Stimulated activated CD8-positive, alpha-beta memory T cell treated with anti-CD3 and anti-CD28 coated beads, Interleukin-12 subunit alpha, Interleukin-12 subunit beta, amount 100 ng/mL, for 24 hours (primary cell): ENCODE data around the gene PLAGL2.
A peak's percentile ranks its signal among the peaks of the same experiment; 100 is the strongest.
"Not testable (repeated sequence)": the region's sequence is repeated elsewhere in the genome, so short reads cannot be mapped to it uniquely, and the experiment has no call there.

ENCODE experiments used
- DNase-seq: peaks from one replicate; pipeline ENCODE4 v3.0.0-alpha.2; 2020; ENCODE audit errors: extremely low read depth

Gene PLAGL2

GRCh38 chr20:32207626-32208498 is at the start of gene PLAGL2, which contains the start of gene POFUT1:
Gene PLAGL2 (minus strand): TSS chr20:32207743. CDS start chr20:32202178, 5,565 bp downstream.
Gene POFUT1 (plus strand): TSS chr20:32207880. CDS start chr20:32207942, 62 bp downstream.
- DNase-seq: peak; percentile 77

DNA sequence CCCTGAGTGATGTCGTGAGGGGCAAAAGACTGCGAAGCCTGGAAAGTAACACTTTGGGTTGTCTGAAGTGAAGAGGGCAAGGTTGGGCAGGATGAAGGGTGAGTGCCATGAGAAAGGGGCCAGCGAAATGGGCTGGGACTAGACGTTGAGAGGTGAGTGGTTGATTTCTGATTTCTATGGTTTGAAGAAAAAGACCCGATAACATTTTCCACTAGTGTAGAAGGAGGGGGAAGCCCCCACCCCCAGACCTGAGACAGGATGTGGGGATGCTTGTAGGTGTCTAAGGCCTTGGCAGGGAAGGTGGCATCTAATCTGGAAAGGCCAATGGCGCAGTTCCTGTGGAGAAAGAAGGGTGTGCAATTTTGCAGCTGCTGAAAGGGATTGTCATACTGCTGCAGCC is 44.6 kb upstream of the PLAGL2 start:
- peak; percentile 61 for DNase-seq

- no peak for DNase-seq
These were observed 43.9 kb upstream of the PLAGL2 start for GRCh38 chr20:32251470-32251869.

- DNase-seq: no peak
These were observed 41.6 kb upstream of the PLAGL2 start for GRCh38 chr20:32249030-32249738.

- no peak for DNase-seq
These were observed 40.5 kb upstream of the PLAGL2 start for GRCh38 chr20:32248043-32248442.

DNA sequence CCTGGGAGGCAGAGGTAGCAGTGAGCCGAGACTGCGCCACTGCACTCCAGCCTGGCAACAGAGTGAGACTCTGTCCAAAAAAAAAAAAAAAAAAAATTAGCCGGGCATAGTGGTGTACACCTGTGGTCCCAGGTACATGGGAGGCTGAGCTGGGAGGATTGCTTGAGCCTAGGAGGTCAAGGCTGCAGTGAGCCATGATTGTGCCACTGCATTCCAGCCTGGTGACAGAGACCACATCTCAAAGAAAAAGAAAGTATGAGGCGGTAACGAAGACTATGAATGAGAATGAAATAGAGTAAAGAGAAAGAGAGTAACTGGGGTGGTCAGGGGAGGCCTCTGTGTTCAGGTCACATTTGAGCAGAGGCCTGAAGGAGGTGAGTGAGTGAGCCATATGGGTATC is 38.7 kb upstream of the PLAGL2 start:
- not testable (repeated sequence) for DNase-seq

DNA sequence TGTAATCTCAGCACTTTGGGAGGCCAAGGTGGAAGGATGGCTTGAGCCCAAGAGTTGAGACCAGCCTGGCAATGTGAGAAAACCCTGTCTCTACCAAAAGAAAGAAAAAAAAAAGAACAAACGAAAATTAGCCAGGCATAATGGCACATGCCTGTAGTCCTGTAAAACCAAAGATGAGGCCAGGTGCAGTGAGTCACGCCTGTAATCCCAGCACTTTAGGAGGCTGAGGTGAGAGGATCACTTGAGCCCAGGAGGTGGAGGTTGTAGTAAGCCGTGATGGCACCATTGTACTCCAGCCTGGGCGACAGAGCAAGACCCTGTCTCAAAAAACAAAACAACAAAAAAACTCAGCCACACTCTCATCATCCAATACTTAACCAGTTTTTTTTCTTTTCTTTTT is 37.4 kb upstream of the PLAGL2 start:
- DNase-seq: no peak

GRCh38 chr20:32244150-32244823 is 36.7 kb upstream of the PLAGL2 start:
- no peak for DNase-seq

- no peak for DNase-seq
These were observed 34.3 kb upstream of the PLAGL2 start for GRCh38 chr20:32241807-32242206.

DNA sequence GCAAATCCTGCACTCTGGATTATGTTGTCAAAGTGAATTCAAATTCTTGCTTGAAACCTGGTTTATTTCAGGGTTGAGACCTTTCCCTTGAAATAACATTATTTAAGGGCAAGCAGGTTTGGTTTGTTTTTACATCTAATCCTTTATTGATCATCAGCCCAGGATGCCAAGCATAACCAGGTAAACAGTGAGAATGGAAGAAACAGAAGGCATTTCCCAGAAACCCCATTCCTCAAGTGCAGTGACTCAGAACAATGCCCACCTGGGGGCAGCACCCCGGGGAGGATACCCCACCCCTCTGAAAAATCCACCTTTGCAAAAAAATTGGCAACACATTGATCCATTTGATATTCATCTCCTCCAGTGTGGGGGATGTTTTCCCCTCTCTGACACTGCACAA is 32.7 kb upstream of the PLAGL2 start:
- no peak for DNase-seq

DNA sequence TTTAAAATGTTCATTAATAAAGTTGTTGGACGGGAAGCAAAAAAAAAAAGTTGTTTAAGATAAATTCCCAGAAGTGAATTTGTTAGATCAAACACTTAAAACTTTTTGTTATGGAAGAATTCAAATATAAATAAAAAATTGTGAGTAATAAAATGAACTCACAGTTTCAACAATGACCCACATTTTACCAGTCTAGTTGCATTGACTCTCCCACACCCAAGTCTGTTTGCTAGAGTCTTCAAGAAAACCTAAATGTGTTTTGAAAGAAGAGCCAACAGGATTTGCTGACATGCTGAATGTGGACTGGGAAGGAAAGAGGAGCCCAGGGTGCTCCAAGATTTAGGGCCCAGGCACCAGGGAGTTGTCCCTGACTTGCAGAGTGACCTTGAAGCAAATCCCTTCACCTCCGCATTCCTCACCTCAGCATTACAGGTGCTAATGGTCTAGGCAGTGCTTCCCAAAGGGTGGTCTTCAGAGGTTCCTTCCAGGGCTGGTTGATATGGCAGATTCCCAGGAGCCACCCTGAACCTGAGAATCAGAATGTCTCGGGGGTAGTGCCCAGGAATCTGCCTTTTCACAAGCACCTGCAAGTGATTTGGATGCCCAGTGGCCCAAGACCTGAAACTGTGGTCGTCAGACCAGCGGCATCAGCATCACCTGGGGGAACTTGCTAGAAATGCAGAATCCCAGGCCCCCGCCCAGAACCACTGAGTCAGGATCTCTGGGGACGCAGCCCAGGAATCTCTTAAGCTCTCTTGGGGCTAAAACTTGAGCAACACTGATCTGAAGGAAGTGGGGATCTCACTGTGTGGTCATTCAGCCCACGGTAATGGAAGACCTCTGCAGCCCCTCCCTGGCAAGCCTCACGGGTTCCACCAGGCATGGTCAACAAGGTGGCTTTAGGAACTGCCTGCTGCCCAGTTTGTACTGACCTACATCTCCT is 31.2 kb upstream of the PLAGL2 start:
- no peak for DNase-seq

DNA sequence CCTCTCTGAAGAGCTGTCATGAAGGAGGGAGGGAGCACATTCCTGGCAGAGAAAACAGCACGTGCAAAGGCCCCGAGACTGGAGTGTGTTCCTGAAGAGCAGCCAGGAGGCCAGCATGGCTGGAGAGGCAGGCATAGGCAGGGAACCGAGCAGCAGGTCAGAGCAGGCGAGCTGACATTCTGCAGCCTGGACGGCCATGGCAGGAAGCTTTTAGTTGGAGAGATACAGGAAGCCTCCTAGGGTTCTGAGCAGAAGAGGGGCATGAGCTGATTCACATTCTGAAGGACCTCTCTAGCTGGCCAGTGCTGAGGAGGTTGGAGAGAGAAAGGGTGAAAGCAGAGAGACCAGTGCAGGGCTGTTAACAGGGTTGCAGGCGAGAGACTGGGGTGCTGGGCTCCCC is 29.9 kb upstream of the PLAGL2 start:
- DNase-seq: no peak

- DNase-seq: no peak
These were observed 29.3 kb upstream of the PLAGL2 start for GRCh38 chr20:32236819-32237218.

- no peak for DNase-seq
These were observed 28.5 kb upstream of the PLAGL2 start for GRCh38 chr20:32236048-32236533.

- DNase-seq: no peak
These were observed 27.9 kb upstream of the PLAGL2 start for GRCh38 chr20:32235331-32236047.

DNA sequence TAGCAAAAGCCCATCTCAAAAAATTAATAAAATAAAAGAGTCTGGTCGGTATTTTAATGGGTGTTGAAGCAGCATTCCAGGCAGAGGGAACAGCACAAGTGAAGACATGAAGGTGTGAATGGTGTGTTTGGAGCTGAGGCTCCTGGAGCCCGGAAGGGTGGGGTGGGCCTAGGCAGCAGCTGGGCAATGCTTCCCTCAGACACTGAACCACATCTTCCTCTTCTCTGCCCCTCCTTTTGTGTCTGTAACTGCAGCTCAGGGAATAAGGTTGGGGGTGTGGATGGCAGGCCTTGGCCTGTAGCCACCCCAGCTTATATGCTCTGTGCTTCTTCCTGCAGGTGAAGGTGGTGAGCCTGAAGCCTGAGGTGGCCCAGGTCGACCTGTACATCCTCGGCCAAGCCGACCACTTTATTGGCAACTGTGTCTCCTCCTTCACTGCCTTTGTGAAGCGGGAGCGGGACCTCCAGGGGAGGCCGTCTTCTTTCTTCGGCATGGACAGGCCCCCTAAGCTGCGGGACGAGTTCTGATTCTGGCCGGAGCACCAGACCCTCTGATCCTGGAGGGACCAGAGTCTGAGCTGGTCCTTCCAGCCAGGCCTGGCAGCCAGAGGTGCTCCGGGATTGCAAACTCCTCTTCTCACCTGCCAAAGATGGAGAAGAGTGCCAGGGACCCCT is 26.7 kb upstream of the PLAGL2 start:
- DNase-seq: no peak

DNA sequence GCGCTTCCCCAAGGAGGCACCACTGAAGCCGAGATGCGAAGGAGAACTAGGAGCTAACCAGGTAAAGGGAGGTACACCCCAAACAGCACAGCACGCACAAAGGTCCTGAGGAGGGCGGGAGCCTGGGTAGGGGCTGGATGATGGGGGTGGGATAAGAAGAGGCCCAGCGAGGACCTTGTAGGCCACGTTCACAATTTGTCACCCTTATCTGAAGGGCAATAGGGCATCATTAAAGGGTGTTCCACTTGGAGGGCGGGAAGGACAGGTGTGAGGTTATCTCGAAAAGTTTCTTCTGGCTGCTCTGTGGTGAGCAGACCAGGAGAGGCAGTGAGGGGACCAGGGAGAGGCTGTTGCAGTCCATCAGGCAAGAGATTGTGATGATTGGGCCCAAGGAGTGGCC is 25.7 kb upstream of the PLAGL2 start:
- DNase-seq: no peak

DNA sequence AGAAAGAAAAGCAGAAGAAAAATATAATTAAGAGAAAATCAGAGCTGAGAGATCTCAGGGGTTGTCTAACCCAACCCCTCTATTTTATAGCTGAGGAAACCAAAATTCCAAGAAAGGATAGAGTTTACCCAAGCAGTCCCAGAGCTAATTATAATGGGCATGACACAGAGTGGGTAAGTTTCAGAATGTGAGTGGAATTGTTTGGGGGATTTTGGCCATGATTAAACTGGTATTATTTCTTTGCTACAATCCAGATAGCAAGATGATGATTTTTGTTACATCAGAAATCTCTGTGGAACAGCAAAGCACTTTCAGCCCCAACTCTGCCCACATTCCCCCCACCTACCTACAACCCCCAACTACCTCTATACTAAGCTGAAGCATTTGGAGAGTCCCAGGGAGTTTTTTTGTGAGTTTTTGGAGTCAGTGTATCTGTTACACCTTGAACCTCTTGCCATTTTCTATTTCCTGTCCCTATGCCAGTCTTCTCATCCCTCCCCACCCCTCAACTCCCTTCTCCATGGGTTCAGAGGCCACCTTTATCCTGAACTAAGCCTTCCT is 24.9 kb upstream of the PLAGL2 start:
- no peak for DNase-seq

DNA sequence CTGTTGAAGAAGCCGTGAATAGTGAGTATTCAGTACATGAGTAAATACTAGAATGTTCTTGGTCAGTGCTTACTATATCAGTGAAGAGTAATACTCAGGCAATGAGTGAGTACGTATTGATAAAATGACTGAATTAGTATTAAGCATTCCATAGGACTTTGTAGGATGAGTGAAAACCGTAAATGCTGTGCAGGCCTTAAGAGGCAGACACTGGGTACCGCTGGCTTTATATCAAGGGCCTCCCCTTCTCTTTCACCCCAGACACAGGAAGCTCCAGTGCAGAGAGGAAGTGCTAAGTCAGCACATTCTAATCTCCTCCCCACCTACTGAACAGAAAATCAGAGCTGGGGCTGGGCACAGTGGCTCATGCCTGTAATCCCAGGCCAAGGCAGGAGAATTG is 24.3 kb upstream of the PLAGL2 start:
- DNase-seq: no peak

GRCh38 chr20:32231245-32231644 is 23.7 kb upstream of the PLAGL2 start:
- no peak for DNase-seq
